Measurements from ENCODE around the gene CHD2. TPM values are rescaled to one million over a fixed set of nuclear protein-coding genes. Genes with fewer than 3 reads are reported as not detected.

CHD2 gene
- total RNA-seq, 4 donors from 2014 or later, result 109 to 370 (median 161) TPM

DNA sequence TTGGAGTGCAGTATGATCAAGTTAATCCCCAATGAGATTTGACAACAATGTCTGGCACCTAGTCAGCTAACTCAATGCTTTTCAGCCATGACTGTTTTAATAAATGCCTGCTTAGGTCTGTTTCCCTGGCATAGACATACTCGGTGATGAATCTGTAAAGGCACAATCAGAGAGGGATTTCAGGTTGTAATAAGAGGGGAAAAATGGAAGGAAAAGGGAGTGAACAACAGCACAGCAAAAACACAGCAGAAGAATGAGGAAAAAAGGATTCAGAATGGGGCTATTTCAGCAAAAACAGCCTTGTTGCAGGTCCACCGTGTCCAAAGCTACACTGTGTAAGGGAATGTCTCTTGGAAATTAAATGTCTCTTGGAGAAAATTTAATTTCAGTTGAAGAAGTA is 19.3 kb upstream of the CHD2 start:
- H3K27ac ChIP-seq, result peak overlapping the region; percentile 84 to 100 (median 88)
- no peak overlapping the region for H3K4me3 ChIP-seq
- H3K4me1 ChIP-seq, result peaks cover 0 to 13% (median 6%) of the 10 kb centered on the region in 4 donors
- TF ChIP-seq POLR2A (IDR thresholded peaks at IDR 0.05), result no peak
- TF ChIP-seq, protein P1, sequence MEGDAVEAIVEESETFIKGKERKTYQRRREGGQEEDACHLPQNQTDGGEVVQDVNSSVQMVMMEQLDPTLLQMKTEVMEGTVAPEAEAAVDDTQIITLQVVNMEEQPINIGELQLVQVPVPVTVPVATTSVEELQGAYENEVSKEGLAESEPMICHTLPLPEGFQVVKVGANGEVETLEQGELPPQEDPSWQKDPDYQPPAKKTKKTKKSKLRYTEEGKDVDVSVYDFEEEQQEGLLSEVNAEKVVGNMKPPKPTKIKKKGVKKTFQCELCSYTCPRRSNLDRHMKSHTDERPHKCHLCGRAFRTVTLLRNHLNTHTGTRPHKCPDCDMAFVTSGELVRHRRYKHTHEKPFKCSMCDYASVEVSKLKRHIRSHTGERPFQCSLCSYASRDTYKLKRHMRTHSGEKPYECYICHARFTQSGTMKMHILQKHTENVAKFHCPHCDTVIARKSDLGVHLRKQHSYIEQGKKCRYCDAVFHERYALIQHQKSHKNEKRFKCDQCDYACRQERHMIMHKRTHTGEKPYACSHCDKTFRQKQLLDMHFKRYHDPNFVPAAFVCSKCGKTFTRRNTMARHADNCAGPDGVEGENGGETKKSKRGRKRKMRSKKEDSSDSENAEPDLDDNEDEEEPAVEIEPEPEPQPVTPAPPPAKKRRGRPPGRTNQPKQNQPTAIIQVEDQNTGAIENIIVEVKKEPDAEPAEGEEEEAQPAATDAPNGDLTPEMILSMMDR (IDR thresholded peaks at IDR 0.05), result no peak
- H3K36me3 ChIP-seq, result no peaks in the 10 kb centered on the region
- no peaks in the 10 kb centered on the region for H3K9me3 ChIP-seq
- DNase-seq, result no peak
- no peaks in the 10 kb centered on the region for H3K27me3 ChIP-seq

DNA sequence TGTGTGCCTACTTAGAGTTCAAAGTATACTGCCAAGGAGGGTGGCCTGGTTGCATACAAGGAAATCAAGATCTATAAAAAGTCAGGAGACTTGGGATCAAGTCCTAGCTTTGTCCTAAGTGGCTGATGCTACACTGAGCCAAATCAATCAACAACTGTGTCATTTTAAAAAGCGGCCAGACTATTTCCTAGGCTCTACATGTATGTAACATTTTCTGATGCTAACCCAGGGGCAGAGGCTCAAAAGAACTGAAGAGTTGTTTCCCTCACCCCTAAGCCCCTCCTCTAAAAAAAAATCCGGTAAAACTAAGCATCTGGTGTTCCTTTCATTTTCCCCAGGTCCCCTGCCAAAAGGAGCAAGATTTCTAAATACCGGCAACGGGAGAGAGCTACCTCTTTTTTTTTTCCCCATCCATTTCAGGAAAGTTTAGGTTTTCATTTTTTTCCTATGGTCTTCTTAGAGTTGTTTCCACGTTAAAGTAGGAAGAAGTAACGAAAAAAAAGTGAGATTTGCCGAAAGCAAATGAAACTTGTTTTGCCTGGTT is 18.8 kb upstream of the CHD2 start:
- DNase-seq, result no peak
- Histone ChIP-seq H3K27me3 (no peaks in the 10 kb centered on the region), H3K36me3 (peaks cover 0 to 4% (median 0%) of the 10 kb centered on the region in 3 donors), H3K9me3 (no peaks in the 10 kb centered on the region), H3K27ac (peak overlapping the region; percentile 84 to 100 (median 88)), H3K4me1 (peaks cover 0 to 13% (median 6%) of the 10 kb centered on the region in 4 donors), H3K4me3 (peak overlapping the region in 2 of 4 donors; percentile 51 to 56)
- TF ChIP-seq, protein P1 (IDR thresholded peaks at IDR 0.05), result no peak
- peak; percentile 12 to 27 for TF ChIP-seq POLR2A (IDR thresholded peaks at IDR 0.05)

DNA sequence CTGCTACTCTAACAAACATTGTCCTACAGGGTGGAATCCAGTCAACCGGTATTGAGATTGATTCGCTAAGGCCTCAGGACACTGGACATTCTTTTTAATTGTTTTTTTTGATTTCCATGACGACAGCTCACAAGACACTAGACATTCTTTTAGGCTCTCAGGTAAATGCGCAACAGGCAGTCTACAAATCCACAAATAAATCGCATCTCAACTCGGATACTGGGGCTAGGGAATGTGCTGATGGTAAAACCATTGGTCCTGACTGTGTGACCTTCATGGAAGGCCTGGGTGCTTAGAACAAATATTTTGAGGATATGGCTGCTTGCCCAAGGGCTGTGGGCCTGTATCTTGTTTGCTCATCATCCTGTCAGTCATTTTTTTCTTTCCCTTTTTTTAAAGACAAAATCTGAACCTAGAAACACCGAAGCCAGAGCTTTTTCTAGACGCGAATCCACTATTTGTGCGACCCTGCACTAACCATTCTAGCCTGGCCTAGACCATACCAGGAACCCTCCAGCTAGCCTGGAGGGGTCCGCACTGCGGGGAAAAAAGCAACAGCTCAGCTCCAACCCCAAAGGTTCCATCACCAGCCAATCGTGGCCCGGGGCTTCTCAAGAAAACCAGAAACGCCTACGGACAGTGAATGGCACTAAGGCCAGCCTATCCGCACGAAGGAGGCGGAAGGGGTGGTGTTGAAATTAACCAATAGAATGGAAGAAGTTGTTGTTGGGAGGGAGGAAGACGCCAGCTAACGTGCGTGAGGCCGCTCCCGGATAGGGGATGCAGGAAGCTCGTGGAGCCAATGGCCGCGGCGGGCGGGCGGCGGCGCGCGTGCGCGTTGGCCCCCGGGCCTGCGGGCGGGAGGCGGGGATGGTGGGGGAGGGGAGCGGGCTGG is 18.1 kb upstream of the CHD2 start:
- peaks cover 0 to 19% (median 6%) of the 10 kb centered on the region in 4 donors for H3K4me1 ChIP-seq
- peak; percentile 98 to 100 (median 98) for DNase-seq
- no peaks in the 10 kb centered on the region for H3K27me3 ChIP-seq
- peak overlapping the region; percentile 82 to 99 (median 88) for H3K4me3 ChIP-seq
- H3K36me3 ChIP-seq, result peaks cover 0 to 11% (median 0%) of the 10 kb centered on the region in 3 donors
- peak; percentile 88 to 95 for TF ChIP-seq POLR2A (IDR thresholded peaks at IDR 0.05)
- TF ChIP-seq, protein P1 (IDR thresholded peaks at IDR 0.05), result no peak
- H3K9me3 ChIP-seq, result no peaks in the 10 kb centered on the region
- H3K27ac ChIP-seq, result peak overlapping the region; percentile 85 to 100 (median 100)

DNA sequence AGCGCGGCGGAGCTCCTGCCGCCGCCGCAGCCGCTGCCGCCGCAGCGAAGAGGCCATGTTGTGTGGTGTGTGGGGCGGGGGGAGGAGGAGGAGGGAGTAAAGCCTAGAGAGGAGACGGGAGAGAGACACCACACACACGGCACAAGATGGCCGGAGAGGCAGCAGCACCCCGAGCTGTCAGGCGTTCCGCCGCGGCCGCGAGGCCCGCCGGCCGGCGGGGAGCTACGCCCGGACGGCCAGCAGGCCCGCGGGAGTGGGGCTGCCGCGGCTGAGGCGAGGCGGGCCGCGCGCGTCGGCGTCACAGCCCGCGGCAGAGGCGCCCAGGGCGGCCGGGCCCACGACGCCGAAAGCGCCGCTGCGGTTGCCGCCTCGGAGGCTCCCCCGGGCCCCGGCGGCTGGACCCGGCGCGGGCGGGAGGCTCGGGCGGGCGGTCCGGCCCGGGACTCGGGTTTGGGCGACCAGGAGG is 17.4 kb upstream of the CHD2 start:
- Histone ChIP-seq H3K27me3 (no peaks in the 10 kb centered on the region), H3K4me1 (peaks cover 0 to 26% (median 8%) of the 10 kb centered on the region in 4 donors), H3K9me3 (no peaks in the 10 kb centered on the region), H3K27ac (peak overlapping the region; percentile 100), H3K4me3 (peak overlapping the region; percentile 82 to 99 (median 88)), H3K36me3 (peaks cover 0 to 18% (median 0%) of the 10 kb centered on the region in 3 donors)
- TF ChIP-seq, protein P1 (IDR thresholded peaks at IDR 0.05), result no peak
- TF ChIP-seq POLR2A (IDR thresholded peaks at IDR 0.05), result peak; percentile 72 to 98
- DNase-seq, result peak in 1 of 3 donors; percentile 94

DNA sequence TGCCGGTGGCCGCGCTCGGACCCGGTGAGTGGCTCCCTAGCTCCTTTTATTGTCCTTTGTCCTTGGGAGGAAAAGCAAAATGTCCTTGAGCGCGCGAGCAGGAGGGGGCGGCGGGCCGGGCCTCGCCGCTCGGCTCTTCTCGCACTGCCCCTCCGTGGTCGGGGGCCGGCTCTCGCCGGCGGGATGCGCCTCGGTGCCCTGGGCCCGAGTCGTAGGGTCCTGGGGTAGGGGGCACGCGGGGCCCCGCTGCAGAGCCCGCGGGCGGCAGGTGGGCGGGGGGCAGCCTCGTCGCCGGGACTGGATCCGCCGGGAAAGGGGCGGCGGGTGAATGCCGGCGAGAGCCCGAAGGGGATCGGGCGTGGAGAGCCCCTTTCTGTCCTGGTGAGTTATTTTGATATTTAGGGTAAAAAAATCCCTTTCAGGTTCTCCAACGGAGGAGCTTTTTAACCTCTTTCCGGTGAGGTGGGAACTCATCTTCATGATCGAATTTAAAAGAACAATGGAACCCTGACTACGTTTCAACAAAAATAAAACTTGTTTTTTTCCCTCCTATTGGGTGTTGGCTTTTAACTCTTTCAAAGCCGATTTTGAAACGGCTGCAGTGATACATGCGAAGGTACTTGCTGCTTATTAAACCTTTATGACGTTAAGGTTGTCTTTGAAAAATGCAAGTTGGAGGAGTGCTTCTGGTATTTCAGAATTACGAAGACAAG is 16.8 kb upstream of the CHD2 start:
- Histone ChIP-seq H3K9me3 (no peaks in the 10 kb centered on the region), H3K36me3 (peaks cover 0 to 23% (median 0%) of the 10 kb centered on the region in 3 donors), H3K4me3 (peak overlapping the region; percentile 82 to 99 (median 88)), H3K27me3 (no peaks in the 10 kb centered on the region), H3K27ac (peak overlapping the region; percentile 100), H3K4me1 (peaks cover 0 to 31% (median 8%) of the 10 kb centered on the region in 4 donors)
- peak in 1 of 3 donors; percentile 71 for DNase-seq
- TF ChIP-seq, protein P1 (IDR thresholded peaks at IDR 0.05), result no peak
- no peak for TF ChIP-seq POLR2A (IDR thresholded peaks at IDR 0.05)
